Fibroblast of skin of left biceps (primary cell): Measurements from ENCODE around the gene SLC15A4.
"Not testable (repeated sequence)": the region's sequence is repeated elsewhere in the genome, so short reads cannot be mapped to it uniquely, and the experiment has no call there.

ENCODE experiments used
- DNase-seq, 2 experiments: peaks; one replicate each; pipeline ENCODE4 v3.0.0-alpha.2; 2013; ENCODE audit warnings: low read depth in 2 of 2

Gene SLC15A4

GRCh38 chr12:128823916-128824839, at the start of gene SLC15A4:
TSS of gene SLC15A4 (minus strand) at chr12:128823958. CDS start at chr12:128823943, 15 bp downstream.
- DNase-seq = peak; percentile 68 to 74

- no peak for DNase-seq
These were observed 48.5 kb upstream of the SLC15A4 start for GRCh38 chr12:128872303-128872702.

GRCh38 chr12:128871516-128871892, 47.7 kb upstream of the SLC15A4 start:
- DNase-seq = no peak

GRCh38 chr12:128867466-128867865, 43.7 kb upstream of the SLC15A4 start:
- DNase-seq = no peak

- DNase-seq = no peak
These were observed 40.9 kb upstream of the SLC15A4 start for GRCh38 chr12:128864516-128865186.

GRCh38 chr12:128863957-128864356, 40.2 kb upstream of the SLC15A4 start:
- no peak for DNase-seq

- DNase-seq = no peak
These were observed 37.7 kb upstream of the SLC15A4 start for GRCh38 chr12:128861226-128862016.

GRCh38 chr12:128859311-128859710, 35.6 kb upstream of the SLC15A4 start:
- DNase-seq = no peak

- DNase-seq = no peak
These were observed 33.5 kb upstream of the SLC15A4 start for GRCh38 chr12:128857133-128857763.

GRCh38 chr12:128856791-128857078, 33.0 kb upstream of the SLC15A4 start:
- DNase-seq = no peak

- DNase-seq = no peak
These were observed 32.5 kb upstream of the SLC15A4 start for GRCh38 chr12:128856035-128856790.

GRCh38 chr12:128853600-128854197, 29.9 kb upstream of the SLC15A4 start:
- DNase-seq = no peak

GRCh38 chr12:128852885-128853599, 29.3 kb upstream of the SLC15A4 start, which contains the start of gene GLT1D1:
TSS of gene GLT1D1 (plus strand) at chr12:128853478. CDS start at chr12:128853582, 104 bp downstream.
- DNase-seq = no peak

GRCh38 chr12:128852026-128852698, 28.4 kb upstream of the SLC15A4 start:
- DNase-seq = no peak

GRCh38 chr12:128851429-128851828, 27.7 kb upstream of the SLC15A4 start:
- not testable (repeated sequence) for DNase-seq

- DNase-seq = no peak
These were observed 26.6 kb upstream of the SLC15A4 start for GRCh38 chr12:128850400-128850799.

GRCh38 chr12:128849806-128850205, 26.0 kb upstream of the SLC15A4 start:
- DNase-seq = not testable (repeated sequence)

- DNase-seq = no peak
These were observed 24.6 kb upstream of the SLC15A4 start for GRCh38 chr12:128848371-128848770.

GRCh38 chr12:128846671-128847070, 22.9 kb upstream of the SLC15A4 start:
- DNase-seq = not testable (repeated sequence)
